Measurements from ENCODE around the gene WNT11. TPM values are rescaled to one million over a fixed set of nuclear protein-coding genes. Genes with fewer than 3 reads are reported as not detected.

WNT11 gene
- total RNA-seq, 2 experiments from 2014 or later, result not detected

GRCh38 chr11:76189682-76190081 lies 16.6 kb downstream of the WNT11 start:
- no peak overlapping the region for H3K27ac Mint-ChIP-seq
- H3K4me3 Mint-ChIP-seq, result no peak overlapping the region
- H3K9me3 Mint-ChIP-seq, result no peaks in the 10 kb centered on the region
- H3K4me1 Mint-ChIP-seq, result no peaks in the 10 kb centered on the region
- H3K27me3 Mint-ChIP-seq, result no peaks in the 10 kb centered on the region
- no peaks in the 10 kb centered on the region for H3K36me3 Mint-ChIP-seq
- DNase-seq, result no peak

DNA sequence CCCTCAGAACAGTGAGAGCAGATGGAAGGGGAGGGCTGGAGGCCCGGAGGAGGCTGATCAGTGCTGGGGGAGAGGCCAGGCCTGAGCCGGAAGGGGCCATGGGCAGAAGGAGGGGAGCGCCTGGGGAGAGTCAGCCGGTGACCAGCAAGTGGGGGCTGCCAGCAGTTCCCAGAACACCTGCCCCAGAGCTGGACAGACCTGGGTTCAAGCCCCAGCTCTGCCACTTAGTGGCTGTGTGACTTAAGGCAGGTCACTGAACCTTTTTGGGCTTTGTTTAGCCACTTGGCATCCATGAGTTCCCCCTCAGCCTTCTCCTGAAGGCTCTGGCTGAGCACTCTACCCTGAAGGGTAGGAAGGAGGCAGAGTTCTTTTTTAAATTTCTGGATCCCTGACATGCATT lies 17.4 kb downstream of the WNT11 start:
- Mint-ChIP-seq H3K27me3 (no peaks in the 10 kb centered on the region), H3K4me1 (no peaks in the 10 kb centered on the region), H3K36me3 (no peaks in the 10 kb centered on the region), H3K9me3 (no peaks in the 10 kb centered on the region), H3K27ac (no peak overlapping the region), H3K4me3 (no peak overlapping the region)
- no peak for DNase-seq

DNA sequence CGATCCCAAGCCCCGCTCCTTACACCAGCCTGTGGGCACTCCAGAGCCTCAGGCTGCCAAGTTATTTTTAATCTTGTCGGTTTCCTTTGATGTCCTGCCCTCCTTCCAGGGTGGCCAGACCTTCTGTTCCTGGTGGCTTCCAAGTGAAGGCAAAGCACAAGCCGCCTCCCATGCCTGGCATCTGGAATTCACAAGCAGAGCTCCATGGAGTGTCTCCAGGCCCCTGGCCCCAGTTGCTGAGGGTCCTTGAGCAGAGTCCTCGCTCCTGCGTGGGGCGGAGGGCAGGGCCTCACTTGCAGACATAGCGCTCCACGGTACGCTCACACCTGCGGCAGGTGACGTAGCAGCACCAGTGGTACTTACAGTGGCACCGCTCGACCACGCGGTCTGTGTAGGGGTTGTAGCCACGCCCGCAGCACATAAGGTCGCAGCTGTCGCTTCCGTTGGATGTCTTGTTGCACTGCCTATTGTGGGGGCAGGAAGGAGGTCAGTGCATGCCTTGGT lies 19.5 kb downstream of the WNT11 start:
- H3K27me3 Mint-ChIP-seq, result no peaks in the 10 kb centered on the region
- no peaks in the 10 kb centered on the region for H3K4me1 Mint-ChIP-seq
- H3K9me3 Mint-ChIP-seq, result no peaks in the 10 kb centered on the region
- no peak overlapping the region for H3K4me3 Mint-ChIP-seq
- no peak for DNase-seq
- H3K36me3 Mint-ChIP-seq, result no peaks in the 10 kb centered on the region
- no peak overlapping the region for H3K27ac Mint-ChIP-seq

GRCh38 chr11:76185931-76186401 lies 20.3 kb downstream of the WNT11 start:
- no peaks in the 10 kb centered on the region for H3K9me3 Mint-ChIP-seq
- no peak for DNase-seq

DNA sequence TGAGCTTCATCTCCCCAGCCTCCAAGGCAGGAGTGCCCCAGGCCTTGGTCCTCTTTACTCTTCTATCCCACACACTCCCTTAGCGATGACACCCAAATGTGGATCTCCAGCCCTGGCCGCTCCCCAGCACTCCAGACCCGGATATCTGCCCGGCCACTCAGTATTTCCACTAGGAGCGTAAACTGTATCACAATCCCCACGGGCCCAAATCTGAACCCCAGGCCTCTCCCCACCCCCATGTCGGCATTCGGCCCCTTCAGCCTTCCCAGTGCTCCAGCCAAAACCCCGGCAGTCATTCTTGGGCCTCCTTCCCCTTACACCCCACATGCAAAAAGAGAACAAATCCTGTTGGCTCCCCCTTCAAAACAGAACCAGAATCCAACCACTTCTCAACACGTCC lies 20.8 kb downstream of the WNT11 start:
- Mint-ChIP-seq H3K36me3 (no peaks in the 10 kb centered on the region), H3K27me3 (no peaks in the 10 kb centered on the region), H3K9me3 (no peaks in the 10 kb centered on the region), H3K4me3 (no peak overlapping the region), H3K4me1 (no peaks in the 10 kb centered on the region), H3K27ac (no peak overlapping the region)
- DNase-seq, result no peak

More at GRCh38 chr11:76185931-76186401, 20.3 kb downstream of the WNT11 start:
- Mint-ChIP-seq H3K36me3 (no peaks in the 10 kb centered on the region), H3K4me1 (no peaks in the 10 kb centered on the region), H3K27ac (no peak overlapping the region), H3K27me3 (no peaks in the 10 kb centered on the region), H3K4me3 (no peak overlapping the region)

- Mint-ChIP-seq H3K36me3 (no peaks in the 10 kb centered on the region), H3K4me1 (no peaks in the 10 kb centered on the region), H3K27me3 (no peaks in the 10 kb centered on the region), H3K27ac (no peak overlapping the region), H3K4me3 (no peak overlapping the region), H3K9me3 (no peaks in the 10 kb centered on the region)
- DNase-seq, result no peak
These were observed 21.7 kb downstream of the WNT11 start for GRCh38 chr11:76184551-76184993.

- Mint-ChIP-seq H3K4me1 (no peaks in the 10 kb centered on the region), H3K9me3 (no peaks in the 10 kb centered on the region), H3K4me3 (no peak overlapping the region), H3K27me3 (no peaks in the 10 kb centered on the region), H3K36me3 (no peaks in the 10 kb centered on the region), H3K27ac (no peak overlapping the region)
- DNase-seq, result no peak
These were observed 24.9 kb downstream of the WNT11 start for GRCh38 chr11:76181371-76181770.

DNA sequence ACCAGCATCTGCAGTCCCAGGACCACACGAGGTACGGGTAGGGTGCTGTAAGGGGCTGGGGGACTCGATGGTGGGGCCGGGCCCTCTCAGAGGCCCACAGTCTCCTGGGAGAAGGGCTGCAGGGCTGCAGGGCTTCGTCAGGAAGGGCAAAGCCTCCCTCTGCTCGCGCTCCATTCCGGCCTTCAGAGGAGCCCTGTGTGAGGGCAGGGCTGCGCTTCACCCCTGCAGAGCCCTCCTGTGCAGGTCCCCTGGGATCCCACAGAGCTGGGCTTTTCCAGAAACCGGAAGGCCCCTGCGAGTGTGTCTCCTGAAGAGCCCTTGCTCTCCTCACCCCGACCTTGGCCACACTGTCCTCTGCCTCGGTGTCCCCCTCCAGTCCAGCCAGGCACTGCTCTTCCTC lies 27.2 kb downstream of the WNT11 start:
- Mint-ChIP-seq H3K27me3 (no peaks in the 10 kb centered on the region), H3K4me3 (no peak overlapping the region), H3K36me3 (no peaks in the 10 kb centered on the region), H3K4me1 (no peaks in the 10 kb centered on the region), H3K27ac (no peak overlapping the region), H3K9me3 (no peaks in the 10 kb centered on the region)
- no peak for DNase-seq

- Mint-ChIP-seq H3K4me3 (no peak overlapping the region), H3K9me3 (no peaks in the 10 kb centered on the region), H3K4me1 (peaks cover 7% of the 10 kb centered on the region), H3K27me3 (no peaks in the 10 kb centered on the region), H3K27ac (no peak overlapping the region), H3K36me3 (no peaks in the 10 kb centered on the region)
- no peak for DNase-seq
These were observed 29.0 kb downstream of the WNT11 start for GRCh38 chr11:76177250-76177686.

GRCh38 chr11:76176463-76176862 lies 29.8 kb downstream of the WNT11 start:
- peaks cover 7% of the 10 kb centered on the region for H3K4me1 Mint-ChIP-seq
- H3K27me3 Mint-ChIP-seq, result no peaks in the 10 kb centered on the region
- H3K36me3 Mint-ChIP-seq, result no peaks in the 10 kb centered on the region
- H3K27ac Mint-ChIP-seq, result no peak overlapping the region
- H3K9me3 Mint-ChIP-seq, result no peaks in the 10 kb centered on the region
- DNase-seq, result no peak
- no peak overlapping the region for H3K4me3 Mint-ChIP-seq

DNA sequence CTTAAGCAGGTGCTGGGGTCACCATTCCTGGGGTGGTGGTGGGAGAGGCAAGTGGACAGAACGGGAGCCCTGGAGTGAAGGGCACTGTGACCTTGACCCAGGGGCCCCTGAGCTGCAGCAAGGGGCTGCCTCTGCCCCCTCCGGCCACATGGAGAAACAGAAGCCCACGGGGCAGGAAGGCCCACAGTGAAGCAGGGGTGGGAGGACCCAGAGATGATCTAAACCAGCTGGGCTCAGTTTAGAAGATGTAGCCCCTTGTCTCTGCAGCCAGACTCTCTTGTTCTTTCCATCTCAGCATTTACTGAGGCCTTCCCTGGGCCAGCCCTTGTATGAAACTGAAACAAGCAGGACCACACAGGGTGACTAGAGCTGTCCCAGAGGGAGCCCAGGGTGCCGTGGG lies 30.5 kb downstream of the WNT11 start:
- Mint-ChIP-seq H3K36me3 (no peaks in the 10 kb centered on the region), H3K27me3 (no peaks in the 10 kb centered on the region), H3K9me3 (no peaks in the 10 kb centered on the region), H3K4me1 (peaks cover 7% of the 10 kb centered on the region), H3K27ac (no peak overlapping the region), H3K4me3 (no peak overlapping the region)
- DNase-seq, result no peak

DNA sequence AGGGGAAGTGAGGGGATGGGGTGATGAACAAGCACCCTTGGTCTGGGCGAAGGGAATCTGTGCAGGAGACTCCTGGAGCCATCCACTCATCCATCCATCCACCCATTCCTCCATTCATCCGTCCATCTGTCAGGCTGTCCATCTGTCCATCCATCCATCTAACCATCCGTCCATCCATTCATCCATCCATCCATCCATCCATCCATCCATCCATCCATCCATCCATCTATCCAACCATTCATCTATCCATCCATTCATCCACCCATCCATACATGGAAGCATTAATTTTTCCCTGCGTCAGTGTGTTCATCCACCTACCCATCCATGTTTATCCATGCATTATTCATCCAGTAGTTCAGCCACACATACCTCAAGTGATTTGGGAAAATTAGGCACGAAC lies 32.0 kb downstream of the WNT11 start:
- no peaks in the 10 kb centered on the region for H3K36me3 Mint-ChIP-seq
- H3K9me3 Mint-ChIP-seq, result no peaks in the 10 kb centered on the region
- H3K27me3 Mint-ChIP-seq, result no peaks in the 10 kb centered on the region
- no peak for DNase-seq
- no peak overlapping the region for H3K27ac Mint-ChIP-seq
- H3K4me1 Mint-ChIP-seq, result peaks cover 7% of the 10 kb centered on the region
- H3K4me3 Mint-ChIP-seq, result no peak overlapping the region

GRCh38 chr11:76173663-76174062 lies 32.6 kb downstream of the WNT11 start:
- H3K4me1 Mint-ChIP-seq, result peaks cover 7% of the 10 kb centered on the region
- no peaks in the 10 kb centered on the region for H3K27me3 Mint-ChIP-seq
- H3K36me3 Mint-ChIP-seq, result no peaks in the 10 kb centered on the region
- no peak overlapping the region for H3K4me3 Mint-ChIP-seq
- no peak overlapping the region for H3K27ac Mint-ChIP-seq
- no peak for DNase-seq
- no peaks in the 10 kb centered on the region for H3K9me3 Mint-ChIP-seq

- H3K4me3 Mint-ChIP-seq, result no peak overlapping the region
- H3K27me3 Mint-ChIP-seq, result peaks cover 6% of the 10 kb centered on the region
- H3K36me3 Mint-ChIP-seq, result no peaks in the 10 kb centered on the region
- no peaks in the 10 kb centered on the region for H3K9me3 Mint-ChIP-seq
- DNase-seq, result no peak
- no peak overlapping the region for H3K27ac Mint-ChIP-seq
- H3K4me1 Mint-ChIP-seq, result peaks cover 7% of the 10 kb centered on the region
These were observed 33.7 kb downstream of the WNT11 start for GRCh38 chr11:76172583-76172982.

DNA sequence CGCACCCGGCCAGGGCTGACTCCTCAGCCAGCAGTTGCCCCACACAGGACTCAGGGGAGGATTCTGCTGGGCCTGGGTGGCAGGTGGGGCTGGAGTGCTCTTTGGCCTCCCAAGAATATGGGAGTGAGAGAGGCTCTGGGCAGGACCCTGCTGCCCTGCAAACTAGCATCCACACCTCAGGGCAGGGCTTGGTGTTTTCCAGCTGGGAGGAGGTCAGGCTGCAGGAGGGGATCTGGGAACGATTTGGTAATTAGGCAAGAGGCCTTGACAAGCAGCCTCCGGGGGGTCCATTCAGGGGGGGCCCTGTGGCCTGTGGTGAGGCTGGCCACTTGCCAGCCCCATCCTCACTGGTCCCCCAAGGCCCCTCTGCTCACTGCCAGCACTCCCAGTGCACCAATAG lies 35.8 kb downstream of the WNT11 start:
- no peak for DNase-seq
- Mint-ChIP-seq H3K36me3 (no peaks in the 10 kb centered on the region), H3K4me1 (peaks cover 7% of the 10 kb centered on the region)

DNA sequence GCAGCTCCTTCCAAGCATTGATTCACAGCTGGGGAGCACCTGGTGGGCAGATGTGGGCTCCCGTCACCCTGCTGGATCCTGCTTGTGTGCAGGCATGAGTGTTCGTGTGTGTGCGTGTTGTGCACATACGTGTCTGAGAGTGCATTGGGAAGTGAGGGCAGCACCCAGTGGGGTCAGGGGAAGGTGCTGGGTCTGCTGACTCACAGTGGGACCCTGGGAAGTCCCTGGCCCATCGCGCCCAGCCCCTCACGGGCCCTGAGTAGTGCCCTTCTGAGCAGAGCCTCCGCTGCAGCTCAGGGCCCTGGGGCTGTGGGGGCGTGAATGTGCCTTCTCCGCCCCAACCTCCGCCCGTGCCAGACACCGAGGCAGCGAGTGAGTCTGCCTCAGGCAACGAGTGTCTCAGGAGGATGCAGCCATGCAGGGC lies 36.8 kb downstream of the WNT11 start:
- H3K4me1 Mint-ChIP-seq, result peaks cover 7% of the 10 kb centered on the region
- no peaks in the 10 kb centered on the region for H3K36me3 Mint-ChIP-seq
- no peak for DNase-seq
- H3K27me3 Mint-ChIP-seq, result peaks cover 6% of the 10 kb centered on the region
- H3K27ac Mint-ChIP-seq, result no peak overlapping the region
- no peaks in the 10 kb centered on the region for H3K9me3 Mint-ChIP-seq
- no peak overlapping the region for H3K4me3 Mint-ChIP-seq

More for the DNA sequence above, 35.8 kb downstream of the WNT11 start:
- no peaks in the 10 kb centered on the region for H3K9me3 Mint-ChIP-seq
- no peak overlapping the region for H3K4me3 Mint-ChIP-seq
- no peak overlapping the region for H3K27ac Mint-ChIP-seq
- peaks cover 6% of the 10 kb centered on the region for H3K27me3 Mint-ChIP-seq

All from activated naive CD8-positive, alpha-beta T cell treated with anti-CD3 and anti-CD28 coated beads for 36 hours (primary cell).